Activated T-cell treated with anti-CD3 and anti-CD28 coated beads, Interleukin-2, amount 50 U/mL, for 4 hours (primary cell): Measurements from ENCODE around the gene OR13H1. TPM values are rescaled to one million over a fixed set of nuclear protein-coding genes. Genes with fewer than 3 reads are reported as not detected.
"Not testable (repeated sequence)": the region's sequence is repeated elsewhere in the genome, so short reads cannot be mapped to it uniquely, and the experiment has no call there.

Source experiments
- ATAC-seq, 2 donors: fragments of 200-7000 bp; cut with Tn5 transposase; one replicate each; pipeline ENCODE4 v1.10.0; 2021
- DNase-seq: peaks from one replicate; pipeline ENCODE4 v3.0.0-alpha.2; 2020
- H3K27me3 Mint-ChIP-seq: one replicate; pipeline ENCODE4 v1.8.0; 2021; ENCODE audit warnings: low read depth, mixed read lengths
- H3K36me3 Mint-ChIP-seq: one replicate; pipeline ENCODE4 v1.8.0; 2022; ENCODE audit warnings: mixed read lengths; ENCODE audit not compliant: insufficient read depth
- H3K4me1 Mint-ChIP-seq: one replicate; pipeline ENCODE4 v1.8.0; 2021; ENCODE audit warnings: low read depth, mixed read lengths
- H3K4me3 Mint-ChIP-seq: one replicate; pipeline ENCODE4 v1.8.0; 2021; ENCODE audit warnings: mild to moderate bottlenecking, moderate library complexity, mixed read lengths
- H3K9me3 Mint-ChIP-seq: one replicate; pipeline ENCODE4 v1.8.0; 2021; ENCODE audit warnings: mixed read lengths
- total RNA-seq, 3 donors: library from RNA; stranded (reverse); gene quantifications; one replicate each; pipeline ENCODE4 v1.2.1, GENCODE V29; 2021

Gene OR13H1
- not detected for total RNA-seq

GRCh38 chrX:131543774-131544173 lies at the start of gene OR13H1:
Gene OR13H1, plus strand, starts transcription at chrX:131544074. Its CDS starts 0 bp downstream, at chrX:131544074.
- H3K27me3 Mint-ChIP-seq: no peaks in the 10 kb centered on the region
- H3K36me3 Mint-ChIP-seq: no peaks in the 10 kb centered on the region
- DNase-seq: no peak

GRCh38 chrX:131501556-131501955 lies 42.3 kb upstream of the OR13H1 start:
- not testable (repeated sequence) for H3K4me1 Mint-ChIP-seq, H3K9me3 Mint-ChIP-seq, H3K36me3 Mint-ChIP-seq, ATAC-seq, H3K27me3 Mint-ChIP-seq, H3K4me3 Mint-ChIP-seq, DNase-seq

More at GRCh38 chrX:131543774-131544173, at the start of gene OR13H1:
- Mint-ChIP-seq H3K4me3 (no peak within 1 kb of the TSS), H3K4me1 (no peaks in the 10 kb centered on the region), H3K9me3 (no peaks in the 10 kb centered on the region)
- no peak for ATAC-seq

GRCh38 chrX:131513159-131513914 lies 30.5 kb upstream of the OR13H1 start:
- Mint-ChIP-seq H3K9me3 (no peaks in the 10 kb centered on the region), H3K36me3 (no peaks in the 10 kb centered on the region), H3K4me3 (no peak overlapping the region), H3K4me1 (no peaks in the 10 kb centered on the region), H3K27me3 (no peaks in the 10 kb centered on the region)
- DNase-seq (no peak), ATAC-seq (no peak)

GRCh38 chrX:131521824-131522223 lies 22.1 kb upstream of the OR13H1 start:
- H3K36me3 Mint-ChIP-seq: no peaks in the 10 kb centered on the region
- no peaks in the 10 kb centered on the region for H3K9me3 Mint-ChIP-seq
- H3K4me1 Mint-ChIP-seq: no peaks in the 10 kb centered on the region
- ATAC-seq (no peak), DNase-seq (no peak)
- no peaks in the 10 kb centered on the region for H3K27me3 Mint-ChIP-seq
- no peak overlapping the region for H3K4me3 Mint-ChIP-seq

GRCh38 chrX:131544218-131544617 lies 344 bp downstream of the OR13H1 start:
- H3K9me3 Mint-ChIP-seq: no peaks in the 10 kb centered on the region
- no peaks in the 10 kb centered on the region for H3K4me1 Mint-ChIP-seq
- no peaks in the 10 kb centered on the region for H3K36me3 Mint-ChIP-seq
- ATAC-seq (no peak), DNase-seq (no peak)
- no peaks in the 10 kb centered on the region for H3K27me3 Mint-ChIP-seq
- no peak overlapping the region for H3K4me3 Mint-ChIP-seq

GRCh38 chrX:131549011-131549410 lies 5.1 kb downstream of the OR13H1 start:
- ATAC-seq (no peak), DNase-seq (no peak)
- no peaks in the 10 kb centered on the region for H3K36me3 Mint-ChIP-seq
- no peaks in the 10 kb centered on the region for H3K27me3 Mint-ChIP-seq
- H3K4me1 Mint-ChIP-seq: no peaks in the 10 kb centered on the region
- no peaks in the 10 kb centered on the region for H3K9me3 Mint-ChIP-seq
- H3K4me3 Mint-ChIP-seq: no peak overlapping the region

- not testable (repeated sequence) for H3K4me1 Mint-ChIP-seq, ATAC-seq, H3K9me3 Mint-ChIP-seq, H3K27me3 Mint-ChIP-seq, DNase-seq, H3K4me3 Mint-ChIP-seq, H3K36me3 Mint-ChIP-seq
Observed at GRCh38 chrX:131552453-131552852, 8.6 kb downstream of the OR13H1 start.

GRCh38 chrX:131558562-131558961 lies 14.7 kb downstream of the OR13H1 start:
- H3K36me3 Mint-ChIP-seq: no peaks in the 10 kb centered on the region
- H3K27me3 Mint-ChIP-seq: no peaks in the 10 kb centered on the region
- no peak for DNase-seq
- H3K4me1 Mint-ChIP-seq: no peaks in the 10 kb centered on the region
- H3K9me3 Mint-ChIP-seq: no peaks in the 10 kb centered on the region
- H3K4me3 Mint-ChIP-seq: no peak overlapping the region
- no peak for ATAC-seq

- no peak overlapping the region for H3K4me3 Mint-ChIP-seq
- H3K27me3 Mint-ChIP-seq: no peaks in the 10 kb centered on the region
- no peaks in the 10 kb centered on the region for H3K4me1 Mint-ChIP-seq
- no peak for DNase-seq
- ATAC-seq: no peak
- no peaks in the 10 kb centered on the region for H3K9me3 Mint-ChIP-seq
- H3K36me3 Mint-ChIP-seq: no peaks in the 10 kb centered on the region
Observed at GRCh38 chrX:131564553-131565229, 20.8 kb downstream of the OR13H1 start.

- H3K9me3 Mint-ChIP-seq: no peaks in the 10 kb centered on the region
- no peak for ATAC-seq
- H3K27me3 Mint-ChIP-seq: no peaks in the 10 kb centered on the region
- H3K36me3 Mint-ChIP-seq: no peaks in the 10 kb centered on the region
- no peaks in the 10 kb centered on the region for H3K4me1 Mint-ChIP-seq
- no peak for DNase-seq
- H3K4me3 Mint-ChIP-seq: no peak overlapping the region
Observed at GRCh38 chrX:131565909-131566308, 22.0 kb downstream of the OR13H1 start.

- Mint-ChIP-seq H3K36me3 (no peaks in the 10 kb centered on the region), H3K9me3 (no peaks in the 10 kb centered on the region)
- no peak for DNase-seq
Observed at GRCh38 chrX:131571348-131571747, 27.5 kb downstream of the OR13H1 start.

GRCh38 chrX:131572372-131573014 lies 28.6 kb downstream of the OR13H1 start:
- DNase-seq (no peak), ATAC-seq (no peak)
- Mint-ChIP-seq H3K9me3 (no peaks in the 10 kb centered on the region), H3K4me3 (no peak overlapping the region), H3K4me1 (no peaks in the 10 kb centered on the region), H3K27me3 (peaks cover 6% of the 10 kb centered on the region), H3K36me3 (no peaks in the 10 kb centered on the region)

More at GRCh38 chrX:131571348-131571747, 27.5 kb downstream of the OR13H1 start:
- Mint-ChIP-seq H3K4me3 (no peak overlapping the region), H3K27me3 (peaks cover 6% of the 10 kb centered on the region), H3K4me1 (no peaks in the 10 kb centered on the region)
- no peak for ATAC-seq

GRCh38 chrX:131577413-131577812 lies 33.5 kb downstream of the OR13H1 start:
- H3K36me3 Mint-ChIP-seq: no peaks in the 10 kb centered on the region
- H3K27me3 Mint-ChIP-seq: peaks cover 6% of the 10 kb centered on the region
- no peak for ATAC-seq
- H3K4me3 Mint-ChIP-seq: no peak overlapping the region
- no peaks in the 10 kb centered on the region for H3K9me3 Mint-ChIP-seq
- no peak for DNase-seq
- H3K4me1 Mint-ChIP-seq: no peaks in the 10 kb centered on the region

- Mint-ChIP-seq H3K4me1 (no peaks in the 10 kb centered on the region), H3K9me3 (no peaks in the 10 kb centered on the region), H3K4me3 (no peak overlapping the region), H3K27me3 (peaks cover 6% of the 10 kb centered on the region), H3K36me3 (no peaks in the 10 kb centered on the region)
- ATAC-seq (no peak), DNase-seq (no peak)
Observed at GRCh38 chrX:131577999-131578734, 34.3 kb downstream of the OR13H1 start.
